Measurements from ENCODE around the gene CCDC126.
A peak's percentile ranks its signal among the peaks of the same experiment; 100 is the strongest.

The CCDC126 gene

GRCh38 chr7:23586159-23586558 is 11.0 kb upstream of the CCDC126 start:
- H3K27ac Mint-ChIP-seq = no peak overlapping the region
- H3K9me3 Mint-ChIP-seq = no peaks in the 10 kb centered on the region
- no peak for TF ChIP-seq CTCF (IDR thresholded peaks at IDR 0.05; ENCODE audit: unreplicated experiment in 3 of 3)
- H3K4me1 Mint-ChIP-seq = no peaks in the 10 kb centered on the region
- no peaks in the 10 kb centered on the region for H3K36me3 Mint-ChIP-seq (ENCODE audit: low read depth)
- peaks cover 4% of the 10 kb centered on the region for H3K27me3 Mint-ChIP-seq (ENCODE audit: low read depth)
- H3K4me3 Mint-ChIP-seq = no peak overlapping the region

- H3K27ac Mint-ChIP-seq = no peak overlapping the region
- TF ChIP-seq CTCF (IDR thresholded peaks at IDR 0.05; ENCODE audit: unreplicated experiment in 3 of 3) = no peak
- H3K4me3 Mint-ChIP-seq = no peak overlapping the region
- no peaks in the 10 kb centered on the region for H3K4me1 Mint-ChIP-seq
- H3K36me3 Mint-ChIP-seq (ENCODE audit: low read depth) = no peaks in the 10 kb centered on the region
- no peaks in the 10 kb centered on the region for H3K9me3 Mint-ChIP-seq
- peaks cover 4% of the 10 kb centered on the region for H3K27me3 Mint-ChIP-seq (ENCODE audit: low read depth)
These were observed 6.7 kb upstream of the CCDC126 start for GRCh38 chr7:23590529-23590928.

- no peaks in the 10 kb centered on the region for H3K36me3 Mint-ChIP-seq (ENCODE audit: low read depth)
- H3K4me3 Mint-ChIP-seq = no peak overlapping the region
- H3K27ac Mint-ChIP-seq = no peak overlapping the region
- peaks cover 4% of the 10 kb centered on the region for H3K27me3 Mint-ChIP-seq (ENCODE audit: low read depth)
- peaks cover 7% of the 10 kb centered on the region for H3K4me1 Mint-ChIP-seq
- TF ChIP-seq CTCF (IDR thresholded peaks at IDR 0.05; ENCODE audit: unreplicated experiment in 3 of 3) = no peak
- peaks cover 2% of the 10 kb centered on the region for H3K9me3 Mint-ChIP-seq
These were observed 3.5 kb upstream of the CCDC126 start for GRCh38 chr7:23593706-23594105.

GRCh38 chr7:23594879-23595604 is 2.1 kb upstream of the CCDC126 start:
- peak overlapping the region; percentile 9 to 53 (median 44) for H3K4me3 Mint-ChIP-seq
- TF ChIP-seq CTCF (IDR thresholded peaks at IDR 0.05; ENCODE audit: unreplicated experiment in 3 of 3) = no peak
- peaks cover 4% of the 10 kb centered on the region for H3K27me3 Mint-ChIP-seq (ENCODE audit: low read depth)
- peaks cover 2% of the 10 kb centered on the region for H3K9me3 Mint-ChIP-seq
- no peaks in the 10 kb centered on the region for H3K36me3 Mint-ChIP-seq (ENCODE audit: low read depth)
- H3K4me1 Mint-ChIP-seq = peaks cover 17% of the 10 kb centered on the region
- H3K27ac Mint-ChIP-seq = peak overlapping the region in 1 of 3 experiments; percentile 10

- Mint-ChIP-seq H3K4me3 (peak overlapping the region; percentile 86 to 98 (median 88)), H3K27me3 (ENCODE audit: low read depth) (no peaks in the 10 kb centered on the region)
These were observed 1.1 kb downstream of the CCDC126 start for GRCh38 chr7:23598296-23598695.

More at GRCh38 chr7:23598296-23598695, 1.1 kb downstream of the CCDC126 start:
- peaks cover 31% of the 10 kb centered on the region for H3K4me1 Mint-ChIP-seq
- H3K27ac Mint-ChIP-seq = peak overlapping the region; percentile 87 to 95 (median 93)
- TF ChIP-seq CTCF (IDR thresholded peaks at IDR 0.05; ENCODE audit: unreplicated experiment in 3 of 3) = no peak
- H3K36me3 Mint-ChIP-seq (ENCODE audit: low read depth) = no peaks in the 10 kb centered on the region
- peaks cover 2% of the 10 kb centered on the region for H3K9me3 Mint-ChIP-seq

All from nephron (organoid).